ENCODE results near the gene PET117.

DNA sequence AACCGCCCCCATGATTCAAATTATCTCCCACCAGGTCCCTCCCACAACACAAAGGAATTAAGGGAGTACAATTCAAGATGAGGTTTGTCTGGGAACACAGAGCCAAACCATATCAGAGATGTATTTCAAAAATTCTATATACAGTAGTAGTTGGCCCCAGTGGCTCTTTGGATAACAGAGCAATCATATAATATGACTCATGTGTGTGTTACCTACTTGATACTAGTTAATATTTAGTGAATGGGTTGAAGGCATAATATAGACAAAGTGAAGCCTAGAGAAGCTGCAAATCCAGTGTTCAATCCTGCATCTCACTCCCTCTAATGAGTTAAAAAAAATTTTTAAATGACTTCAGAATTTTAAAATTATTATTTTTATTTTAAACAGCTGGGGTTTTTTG is 43.2 kb downstream of the PET117 start:
- TF ChIP-seq, protein P1, sequence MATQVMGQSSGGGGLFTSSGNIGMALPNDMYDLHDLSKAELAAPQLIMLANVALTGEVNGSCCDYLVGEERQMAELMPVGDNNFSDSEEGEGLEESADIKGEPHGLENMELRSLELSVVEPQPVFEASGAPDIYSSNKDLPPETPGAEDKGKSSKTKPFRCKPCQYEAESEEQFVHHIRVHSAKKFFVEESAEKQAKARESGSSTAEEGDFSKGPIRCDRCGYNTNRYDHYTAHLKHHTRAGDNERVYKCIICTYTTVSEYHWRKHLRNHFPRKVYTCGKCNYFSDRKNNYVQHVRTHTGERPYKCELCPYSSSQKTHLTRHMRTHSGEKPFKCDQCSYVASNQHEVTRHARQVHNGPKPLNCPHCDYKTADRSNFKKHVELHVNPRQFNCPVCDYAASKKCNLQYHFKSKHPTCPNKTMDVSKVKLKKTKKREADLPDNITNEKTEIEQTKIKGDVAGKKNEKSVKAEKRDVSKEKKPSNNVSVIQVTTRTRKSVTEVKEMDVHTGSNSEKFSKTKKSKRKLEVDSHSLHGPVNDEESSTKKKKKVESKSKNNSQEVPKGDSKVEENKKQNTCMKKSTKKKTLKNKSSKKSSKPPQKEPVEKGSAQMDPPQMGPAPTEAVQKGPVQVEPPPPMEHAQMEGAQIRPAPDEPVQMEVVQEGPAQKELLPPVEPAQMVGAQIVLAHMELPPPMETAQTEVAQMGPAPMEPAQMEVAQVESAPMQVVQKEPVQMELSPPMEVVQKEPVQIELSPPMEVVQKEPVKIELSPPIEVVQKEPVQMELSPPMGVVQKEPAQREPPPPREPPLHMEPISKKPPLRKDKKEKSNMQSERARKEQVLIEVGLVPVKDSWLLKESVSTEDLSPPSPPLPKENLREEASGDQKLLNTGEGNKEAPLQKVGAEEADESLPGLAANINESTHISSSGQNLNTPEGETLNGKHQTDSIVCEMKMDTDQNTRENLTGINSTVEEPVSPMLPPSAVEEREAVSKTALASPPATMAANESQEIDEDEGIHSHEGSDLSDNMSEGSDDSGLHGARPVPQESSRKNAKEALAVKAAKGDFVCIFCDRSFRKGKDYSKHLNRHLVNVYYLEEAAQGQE (IDR thresholded peaks at IDR 0.05) = no peak
- TF ChIP-seq, protein P2, sequence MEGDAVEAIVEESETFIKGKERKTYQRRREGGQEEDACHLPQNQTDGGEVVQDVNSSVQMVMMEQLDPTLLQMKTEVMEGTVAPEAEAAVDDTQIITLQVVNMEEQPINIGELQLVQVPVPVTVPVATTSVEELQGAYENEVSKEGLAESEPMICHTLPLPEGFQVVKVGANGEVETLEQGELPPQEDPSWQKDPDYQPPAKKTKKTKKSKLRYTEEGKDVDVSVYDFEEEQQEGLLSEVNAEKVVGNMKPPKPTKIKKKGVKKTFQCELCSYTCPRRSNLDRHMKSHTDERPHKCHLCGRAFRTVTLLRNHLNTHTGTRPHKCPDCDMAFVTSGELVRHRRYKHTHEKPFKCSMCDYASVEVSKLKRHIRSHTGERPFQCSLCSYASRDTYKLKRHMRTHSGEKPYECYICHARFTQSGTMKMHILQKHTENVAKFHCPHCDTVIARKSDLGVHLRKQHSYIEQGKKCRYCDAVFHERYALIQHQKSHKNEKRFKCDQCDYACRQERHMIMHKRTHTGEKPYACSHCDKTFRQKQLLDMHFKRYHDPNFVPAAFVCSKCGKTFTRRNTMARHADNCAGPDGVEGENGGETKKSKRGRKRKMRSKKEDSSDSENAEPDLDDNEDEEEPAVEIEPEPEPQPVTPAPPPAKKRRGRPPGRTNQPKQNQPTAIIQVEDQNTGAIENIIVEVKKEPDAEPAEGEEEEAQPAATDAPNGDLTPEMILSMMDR (IDR thresholded peaks at IDR 0.05; ENCODE audit: low read depth, low read length, missing input control) = no peak
- no peak for TF ChIP-seq TAF1 (conservative IDR thresholded peaks at IDR 0.05)
- no peak for TF ChIP-seq SP1 (IDR thresholded peaks at IDR 0.05)
- TF ChIP-seq, protein P3, sequence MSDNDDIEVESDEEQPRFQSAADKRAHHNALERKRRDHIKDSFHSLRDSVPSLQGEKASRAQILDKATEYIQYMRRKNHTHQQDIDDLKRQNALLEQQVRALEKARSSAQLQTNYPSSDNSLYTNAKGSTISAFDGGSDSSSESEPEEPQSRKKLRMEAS (IDR thresholded peaks at IDR 0.05) = no peak

All from liver (tissue), 3 donors.